NT2/D1 (cell line): ENCODE results near the gene PTPRK.

ENCODE experiments used
- SUZ12 ChIP-seq: IDR thresholded peaks from 2 replicates; pipeline ENCODE4 v1.6.1; 2011; ENCODE audit not compliant: insufficient read length, insufficient read depth; ENCODE audit errors: extremely low read depth
- ZNF274 ChIP-seq: IDR thresholded peaks from 2 replicates; pipeline ENCODE4 v1.6.1; 2011; ENCODE audit warnings: mild to moderate bottlenecking, low read depth, low read length

DNA sequence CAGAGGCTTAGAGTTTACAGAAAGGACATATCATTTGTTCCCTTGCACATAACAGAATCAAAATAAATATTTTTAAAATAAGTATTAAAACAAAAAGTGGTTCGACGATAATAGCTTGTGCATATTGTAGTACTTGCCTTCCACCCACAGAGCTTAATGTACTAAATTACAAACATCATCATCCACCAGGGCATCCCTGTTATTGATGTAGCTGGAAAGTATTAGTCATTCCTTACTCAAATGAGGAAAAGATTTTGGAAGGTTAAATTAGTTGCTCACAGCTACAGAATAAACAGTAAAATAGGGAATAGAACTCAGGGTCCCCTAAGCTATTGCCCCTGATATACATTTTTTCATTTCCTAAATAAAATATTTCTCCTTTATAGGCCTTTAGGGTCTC lies 150.3 kb downstream of the PTPRK start:
- TF ChIP-seq ZNF274 (no peak), SUZ12 (no peak)
